Tibial artery (tissue), 4 donors: ENCODE results near the gene CCDC88A.
A peak's percentile ranks its signal among the peaks of the same experiment; 100 is the strongest.

Source experiments
- DNase-seq, 2 donors: peaks; one replicate each; pipeline ENCODE4 v3.0.0-alpha.2; 2019
- H3K27ac ChIP-seq, 2 donors: fragments of 200-600 bp; sonication (generic) in 1 of 2; 1 replicate in 1 of 2; 2 replicates in 1 of 2; pipeline ENCODE4 v1.5.1; 2018 to 2019; ENCODE audit warnings: mild to moderate bottlenecking in 1 of 2
- H3K27me3 ChIP-seq, 2 donors: fragments of 200-600 bp; sonication (generic) in 1 of 2; one replicate each; pipeline versions ENCODE4 v1.5.1 to v1.6.0; 2016 to 2019
- H3K36me3 ChIP-seq, 3 donors: fragments of 200-600 bp; sonication (generic) in 2 of 3; one replicate each; pipeline ENCODE4 v1.5.1; 2016 to 2019; ENCODE audit warnings: mild to moderate bottlenecking in 2 of 3
- H3K4me1 ChIP-seq, 4 donors: fragments of 200-600 bp; sonication (generic) in 2 of 4; 1 replicate in 3 of 4; 2 replicates in 1 of 4; pipeline ENCODE4 v1.5.1; 2016 to 2019
- H3K4me3 ChIP-seq, 2 donors: fragments of 200-600 bp; sonication (generic) in 1 of 2; 1 replicate in 1 of 2; 2 replicates in 1 of 2; pipeline ENCODE4 v1.5.1; 2018 to 2019; ENCODE audit warnings: mild to moderate bottlenecking in 2 of 2
- H3K9me3 ChIP-seq, 3 donors: fragments of 200-600 bp; sonication (generic) in 1 of 3; one replicate each; pipeline ENCODE4 v1.5.1; 2016 to 2019
- CTCF ChIP-seq, 2 experiments: fragments of 200-600 bp in 1 of 2; fragments of 450-650 bp in 1 of 2; IDR thresholded peaks; one replicate each; pipeline ENCODE4 v1.5.1; 2017 to 2019; ENCODE audit warnings: antibody characterized with exemption in 2 of 2, mild to moderate bottlenecking in 1 of 2, moderate library complexity in 1 of 2
- intact Hi-C: fragments of 100-400 bp; cut with DNase I; formaldehyde crosslinking; loops from one replicate; pipeline ENCODE4 v1.15.0; 2023; ENCODE audit warnings: low total_unique reads

Gene CCDC88A

GRCh38 chr2:55439101-55439397, 19.4 kb upstream of the CCDC88A start:
- H3K4me3 ChIP-seq: no peak overlapping the region
- no peak overlapping the region for H3K27ac ChIP-seq
- no peak for DNase-seq
- H3K27me3 ChIP-seq: no peaks in the 10 kb centered on the region
- H3K4me1 ChIP-seq: no peaks in the 10 kb centered on the region
- TF ChIP-seq CTCF (IDR thresholded peaks at IDR 0.05): no peak
- no peaks in the 10 kb centered on the region for H3K36me3 ChIP-seq
- H3K9me3 ChIP-seq: no peaks in the 10 kb centered on the region
- intact Hi-C loops: loop anchor here (10.0 kb wide), 1 partner anchor 114 kb away; no protein-coding TSS in a partner anchor

DNA sequence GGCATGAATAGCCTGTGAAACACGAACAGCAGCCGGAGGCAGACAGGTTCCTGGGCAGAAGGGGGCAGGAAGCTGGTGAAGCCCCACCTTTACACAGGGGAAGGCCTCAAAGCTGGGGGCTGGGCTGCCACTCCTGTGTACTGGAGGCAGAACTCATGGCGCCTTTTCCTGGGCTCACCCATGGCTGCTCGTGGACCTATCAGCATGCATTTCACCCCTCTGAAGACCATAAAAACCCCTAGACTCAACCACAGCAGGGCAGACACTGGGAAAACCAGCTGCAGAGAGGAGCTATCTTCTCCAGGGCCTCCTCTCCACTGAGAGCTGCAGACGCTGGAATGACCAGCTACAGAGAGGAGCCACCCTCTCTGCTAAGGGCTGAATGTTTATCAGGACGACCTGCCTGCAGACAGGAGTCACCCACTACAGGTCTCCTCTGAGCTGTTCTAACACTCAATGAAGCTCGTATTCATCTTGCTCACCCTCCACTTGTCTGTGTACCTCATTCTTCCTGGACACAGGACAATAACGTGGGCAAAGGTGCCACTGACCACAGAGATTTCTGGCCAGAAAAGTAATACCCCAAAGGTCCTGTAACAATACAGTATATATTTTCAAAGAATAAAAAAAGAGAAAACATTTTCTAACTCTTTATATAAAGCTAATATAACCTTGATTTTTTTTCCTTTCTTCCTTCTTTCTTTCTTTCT, 18.9 kb upstream of the CCDC88A start:
- TF ChIP-seq CTCF (IDR thresholded peaks at IDR 0.05): no peak
- DNase-seq: no peak
- Histone ChIP-seq H3K9me3 (no peaks in the 10 kb centered on the region), H3K27me3 (no peaks in the 10 kb centered on the region), H3K4me1 (no peaks in the 10 kb centered on the region), H3K36me3 (no peaks in the 10 kb centered on the region), H3K27ac (no peak overlapping the region), H3K4me3 (no peak overlapping the region)
- intact Hi-C loops: loop anchor here (10.0 kb wide), 1 partner anchor 114 kb away; no protein-coding TSS in a partner anchor

GRCh38 chr2:55437515-55438390, 18.1 kb upstream of the CCDC88A start:
- no peak for TF ChIP-seq CTCF (IDR thresholded peaks at IDR 0.05)
- H3K27me3 ChIP-seq: no peaks in the 10 kb centered on the region
- no peaks in the 10 kb centered on the region for H3K4me1 ChIP-seq
- DNase-seq: no peak
- intact Hi-C loops: loop anchor here (10.0 kb wide), 1 partner anchor 113 kb away; no protein-coding TSS in a partner anchor
- H3K9me3 ChIP-seq: no peaks in the 10 kb centered on the region
- H3K27ac ChIP-seq: no peak overlapping the region
- H3K4me3 ChIP-seq: no peak overlapping the region
- H3K36me3 ChIP-seq: no peaks in the 10 kb centered on the region

DNA sequence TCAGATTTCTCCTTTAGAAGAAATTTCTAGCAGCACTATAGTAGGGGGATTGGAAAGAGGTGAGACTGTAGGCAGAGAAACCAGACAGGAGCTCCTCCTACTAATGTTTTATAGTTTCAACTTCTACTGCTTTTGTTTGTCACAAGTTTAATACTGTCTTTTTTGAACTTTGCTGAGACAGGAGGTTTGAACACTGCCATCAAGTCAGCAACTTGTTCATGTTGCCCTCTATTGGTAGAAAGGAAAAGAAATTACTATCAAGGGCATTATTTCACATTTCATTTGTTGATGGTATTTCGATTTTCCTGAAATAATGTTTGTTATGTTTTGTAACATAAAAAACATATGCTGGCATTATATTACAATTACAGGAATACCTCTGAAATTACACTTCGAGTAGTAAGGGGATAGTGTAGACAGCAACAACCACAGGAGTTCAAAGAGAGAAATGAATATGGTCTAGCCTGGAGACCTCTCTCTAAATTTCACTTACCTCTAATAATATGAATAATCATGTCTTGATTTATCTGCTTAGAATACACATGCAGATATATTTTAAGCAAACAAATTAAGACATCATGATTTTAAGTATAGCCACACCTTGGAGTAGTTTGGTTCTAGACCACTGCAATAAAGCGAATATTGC, 12.4 kb upstream of the CCDC88A start:
- H3K27me3 ChIP-seq: no peaks in the 10 kb centered on the region
- H3K27ac ChIP-seq: peak overlapping the region in 1 of 2 donors; percentile 0
- H3K4me3 ChIP-seq: no peak overlapping the region
- no peaks in the 10 kb centered on the region for H3K36me3 ChIP-seq
- no peaks in the 10 kb centered on the region for H3K4me1 ChIP-seq
- no peaks in the 10 kb centered on the region for H3K9me3 ChIP-seq
- intact Hi-C loops: loop anchor here (5.0 to 10.0 kb wide), 2 partner anchors 107 to 165 kb away; partner anchors contain the start of gene MTIF2
- TF ChIP-seq CTCF (IDR thresholded peaks at IDR 0.05): peak; percentile 67
- DNase-seq: no peak

DNA sequence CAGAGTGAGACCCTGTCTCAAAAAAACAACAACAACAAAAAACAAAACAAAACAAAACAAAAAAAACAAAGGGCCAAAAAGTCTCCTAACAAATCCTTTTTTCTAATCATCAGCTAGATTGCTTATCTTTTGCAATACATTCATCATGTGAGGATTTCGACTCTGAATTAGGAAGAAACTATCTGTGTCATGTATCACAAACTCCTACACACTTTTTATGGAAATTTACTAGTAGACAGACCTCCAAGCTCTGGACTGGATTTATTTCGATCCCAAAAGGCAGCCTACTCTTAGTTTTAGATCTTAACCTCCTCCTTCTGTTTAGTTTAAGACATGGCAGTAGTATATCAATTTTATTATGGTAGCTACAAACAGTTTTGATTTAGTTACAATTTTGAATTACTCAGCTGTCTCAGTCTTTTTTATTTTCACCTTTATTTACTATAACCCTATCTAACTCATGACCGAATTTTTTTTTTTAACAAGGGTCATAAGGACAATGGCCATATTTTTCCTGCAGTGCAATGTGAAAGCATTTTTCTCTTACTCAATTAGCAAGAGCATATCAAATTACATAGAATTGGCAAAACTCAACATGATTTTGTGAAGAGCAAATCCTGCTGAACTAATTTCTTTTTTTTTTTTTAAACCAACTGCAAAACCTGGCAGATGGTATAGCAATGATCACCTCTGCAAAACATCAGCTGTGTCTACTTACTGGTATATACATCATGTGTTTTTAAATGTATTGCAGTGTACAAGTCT, 10.7 kb upstream of the CCDC88A start:
- no peak for TF ChIP-seq CTCF (IDR thresholded peaks at IDR 0.05)
- Histone ChIP-seq H3K9me3 (no peaks in the 10 kb centered on the region), H3K27ac (no peak overlapping the region), H3K4me3 (no peak overlapping the region), H3K4me1 (no peaks in the 10 kb centered on the region), H3K27me3 (no peaks in the 10 kb centered on the region), H3K36me3 (no peaks in the 10 kb centered on the region)
- intact Hi-C loops: loop anchor here (5.0 to 10.0 kb wide), 2 partner anchors 106 to 163 kb away; partner anchors contain the start of gene MTIF2
- no peak for DNase-seq
